SIG-M5 (cell line): ENCODE measurements around the gene ILF2.
A peak's percentile ranks its signal among the peaks of the same experiment; 100 is the strongest.
"Not testable (repeated sequence)": the region's sequence is repeated elsewhere in the genome, so short reads cannot be mapped to it uniquely, and the experiment has no call there.

Experiments used
- DNase-seq: peaks from one replicate; lab custom pipeline; 2025; lab: John Stamatoyannopoulos, UW

The ILF2 gene

GRCh38 chr1:153670859-153671627, at the start of gene ILF2:
Gene ILF2 (minus strand): TSS chr1:153670993. CDS start chr1:153670922, 71 bp downstream.
- DNase-seq, result peak; percentile 100

GRCh38 chr1:153717330-153717729, 46.5 kb upstream of the ILF2 start:
- DNase-seq, result no peak

- not testable (repeated sequence) for DNase-seq
These were observed 45.4 kb upstream of the ILF2 start for GRCh38 chr1:153716211-153716610.

GRCh38 chr1:153711026-153711425, 40.2 kb upstream of the ILF2 start:
- no peak for DNase-seq

- no peak for DNase-seq
These were observed 34.7 kb upstream of the ILF2 start for GRCh38 chr1:153705484-153705883.

GRCh38 chr1:153699768-153700167, 29.0 kb upstream of the ILF2 start:
- DNase-seq, result no peak

- DNase-seq, result no peak
These were observed 28.3 kb upstream of the ILF2 start for GRCh38 chr1:153698923-153699714.

GRCh38 chr1:153698020-153698922, 27.5 kb upstream of the ILF2 start:
- no peak for DNase-seq

- DNase-seq, result no peak
These were observed 26.6 kb upstream of the ILF2 start for GRCh38 chr1:153697191-153698019.

GRCh38 chr1:153696741-153697140, 25.9 kb upstream of the ILF2 start:
- DNase-seq, result no peak

GRCh38 chr1:153693466-153693865, 22.7 kb upstream of the ILF2 start:
- no peak for DNase-seq

- no peak for DNase-seq
These were observed 18.0 kb upstream of the ILF2 start for GRCh38 chr1:153688736-153689328.

GRCh38 chr1:153688276-153688675, 17.5 kb upstream of the ILF2 start:
- DNase-seq, result no peak

- no peak for DNase-seq
These were observed 16.7 kb upstream of the ILF2 start for GRCh38 chr1:153687346-153688125.

- DNase-seq, result no peak
These were observed 14.9 kb upstream of the ILF2 start for GRCh38 chr1:153685544-153686340.

GRCh38 chr1:153684892-153685291, 14.1 kb upstream of the ILF2 start:
- no peak for DNase-seq

- DNase-seq, result no peak
These were observed 13.1 kb upstream of the ILF2 start for GRCh38 chr1:153683854-153684253.

GRCh38 chr1:153682730-153683129, 11.9 kb upstream of the ILF2 start:
- no peak for DNase-seq

GRCh38 chr1:153680120-153680403, 9.3 kb upstream of the ILF2 start:
- no peak for DNase-seq
